WTC11 (cell line): ENCODE data around the gene HYI.

Experiments
- MXD4 ChIP-seq: fragments of 250-450 bp; sonication (Bioruptor Pico); IDR thresholded peaks from 2 replicates; pipeline ENCODE4 v1.8.0; 2021; ENCODE audit warnings: mild to moderate bottlenecking, moderate library complexity, borderline replicate concordance
- ZBTB21 ChIP-seq: sonication (generic); formaldehyde crosslinking; IDR thresholded peaks from 2 replicates; pipeline ENCODE4 v1.8.1; 2023; ENCODE audit warnings: mild to moderate bottlenecking, missing genetic modification reagents, borderline replicate concordance
- TF ChIP-seq, protein P1 (sequence below): fragments of 200-600 bp; IDR thresholded peaks from 2 replicates; pipeline ENCODE4 v1.8.0; 2022; ENCODE audit warnings: antibody characterized with exemption
- TF ChIP-seq, protein P2 (sequence below): sonication (generic); formaldehyde crosslinking; IDR thresholded peaks from 2 replicates; pipeline ENCODE4 v1.8.0; 2022; ENCODE audit warnings: mild to moderate bottlenecking, missing genetic modification reagents
- TF ChIP-seq, protein P3 (sequence below): sonication (generic); formaldehyde crosslinking; conservative IDR thresholded peaks from 2 replicates; pipeline ENCODE4 v1.8.1; 2022; ENCODE audit warnings: mild to moderate bottlenecking, missing genetic modification reagents

DNA sequence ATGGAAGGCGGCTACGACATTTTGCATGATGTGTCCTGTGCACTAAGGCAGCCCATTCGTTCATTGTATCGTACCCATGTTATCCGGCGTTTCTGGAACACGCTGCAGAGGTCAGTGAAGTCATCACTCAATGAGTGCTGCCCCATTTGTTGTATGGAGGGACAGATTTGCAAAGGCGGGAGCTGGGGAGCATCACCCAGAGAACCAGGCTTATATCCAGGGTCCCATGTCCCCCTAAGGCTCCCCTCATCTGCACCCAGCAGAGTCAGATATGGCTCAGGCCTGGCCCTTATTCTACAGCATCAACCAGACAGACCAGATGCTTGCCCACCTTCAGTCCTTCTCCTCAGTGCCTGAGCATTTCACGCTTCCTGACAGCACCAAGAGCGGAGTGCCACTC is 32.9 kb downstream of the HYI start:
- TF ChIP-seq, protein P1, sequence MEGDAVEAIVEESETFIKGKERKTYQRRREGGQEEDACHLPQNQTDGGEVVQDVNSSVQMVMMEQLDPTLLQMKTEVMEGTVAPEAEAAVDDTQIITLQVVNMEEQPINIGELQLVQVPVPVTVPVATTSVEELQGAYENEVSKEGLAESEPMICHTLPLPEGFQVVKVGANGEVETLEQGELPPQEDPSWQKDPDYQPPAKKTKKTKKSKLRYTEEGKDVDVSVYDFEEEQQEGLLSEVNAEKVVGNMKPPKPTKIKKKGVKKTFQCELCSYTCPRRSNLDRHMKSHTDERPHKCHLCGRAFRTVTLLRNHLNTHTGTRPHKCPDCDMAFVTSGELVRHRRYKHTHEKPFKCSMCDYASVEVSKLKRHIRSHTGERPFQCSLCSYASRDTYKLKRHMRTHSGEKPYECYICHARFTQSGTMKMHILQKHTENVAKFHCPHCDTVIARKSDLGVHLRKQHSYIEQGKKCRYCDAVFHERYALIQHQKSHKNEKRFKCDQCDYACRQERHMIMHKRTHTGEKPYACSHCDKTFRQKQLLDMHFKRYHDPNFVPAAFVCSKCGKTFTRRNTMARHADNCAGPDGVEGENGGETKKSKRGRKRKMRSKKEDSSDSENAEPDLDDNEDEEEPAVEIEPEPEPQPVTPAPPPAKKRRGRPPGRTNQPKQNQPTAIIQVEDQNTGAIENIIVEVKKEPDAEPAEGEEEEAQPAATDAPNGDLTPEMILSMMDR: no peak
- TF ChIP-seq, protein P2, sequence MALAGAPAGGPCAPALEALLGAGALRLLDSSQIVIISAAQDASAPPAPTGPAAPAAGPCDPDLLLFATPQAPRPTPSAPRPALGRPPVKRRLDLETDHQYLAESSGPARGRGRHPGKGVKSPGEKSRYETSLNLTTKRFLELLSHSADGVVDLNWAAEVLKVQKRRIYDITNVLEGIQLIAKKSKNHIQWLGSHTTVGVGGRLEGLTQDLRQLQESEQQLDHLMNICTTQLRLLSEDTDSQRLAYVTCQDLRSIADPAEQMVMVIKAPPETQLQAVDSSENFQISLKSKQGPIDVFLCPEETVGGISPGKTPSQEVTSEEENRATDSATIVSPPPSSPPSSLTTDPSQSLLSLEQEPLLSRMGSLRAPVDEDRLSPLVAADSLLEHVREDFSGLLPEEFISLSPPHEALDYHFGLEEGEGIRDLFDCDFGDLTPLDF (CRISPR knock-in tag): no peak
- TF ChIP-seq MXD4 (CRISPR knock-in tag) (no peak), ZBTB21 (CRISPR knock-in tag) (no peak)
- TF ChIP-seq, protein P3, sequence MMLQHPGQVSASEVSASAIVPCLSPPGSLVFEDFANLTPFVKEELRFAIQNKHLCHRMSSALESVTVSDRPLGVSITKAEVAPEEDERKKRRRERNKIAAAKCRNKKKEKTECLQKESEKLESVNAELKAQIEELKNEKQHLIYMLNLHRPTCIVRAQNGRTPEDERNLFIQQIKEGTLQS: no peak
